ENCODE measurements around the gene CCBE1. TPM values are rescaled to one million over a fixed set of nuclear protein-coding genes. Genes with fewer than 3 reads are reported as not detected.

CCBE1 gene
- total and polyA plus RNA-seq, 4 donors: 3.4 to 59.0 (median 21.9) TPM

DNA sequence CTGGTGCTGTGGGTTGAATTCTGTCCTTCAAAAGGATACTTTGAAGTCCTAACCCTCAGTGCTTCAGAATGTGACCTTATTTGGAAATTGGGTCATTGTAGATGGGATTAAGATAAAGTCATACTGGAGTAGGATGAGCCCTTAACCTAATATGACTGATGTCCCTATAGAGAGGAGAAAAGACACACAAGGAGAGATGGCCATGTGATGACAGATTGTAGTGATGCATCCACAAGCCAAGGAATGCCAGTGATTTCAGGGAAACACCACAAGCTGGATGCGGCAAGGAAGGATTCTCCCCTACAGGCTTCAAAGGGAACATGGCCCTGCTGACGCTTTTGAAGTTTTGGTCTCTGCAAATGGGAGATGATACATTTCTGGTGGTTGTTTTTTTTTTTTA, 24.7 kb upstream of the CCBE1 start:
- Histone ChIP-seq H3K27ac (ENCODE audit: low read depth in 1 of 2, low read length in 1 of 2) (no peak overlapping the region), H3K9me3 (ENCODE audit: control insufficient read depth in 4 of 4, insufficient read depth in 3 of 4, low read length in 3 of 4) (peaks cover 0 to 3% (median 0%) of the 10 kb centered on the region in 4 donors), H3K4me1 (ENCODE audit: control insufficient read depth in 5 of 5, insufficient read depth in 5 of 5, low read length in 5 of 5) (peaks cover 0 to 17% (median 4%) of the 10 kb centered on the region in 5 donors), H3K36me3 (ENCODE audit: control insufficient read depth in 4 of 4, insufficient read depth in 4 of 4, low read length in 4 of 4) (no peaks in the 10 kb centered on the region), H3K27me3 (ENCODE audit: control insufficient read depth in 3 of 3, insufficient read depth in 3 of 3, low read length in 2 of 3) (no peaks in the 10 kb centered on the region), H3K4me3 (no peak overlapping the region), H3K9ac (ENCODE audit: insufficient read depth in 1 of 2, low read length in 2 of 2) (no peak overlapping the region)
- 96 to 98% methylated on average over 2 of the region's 2 CpGs for WGBS, 2 donors
- no peak for DNase-seq
- no peak for ATAC-seq (ENCODE audit: insufficient read depth, low FRiP score)
- TF ChIP-seq, protein P1, sequence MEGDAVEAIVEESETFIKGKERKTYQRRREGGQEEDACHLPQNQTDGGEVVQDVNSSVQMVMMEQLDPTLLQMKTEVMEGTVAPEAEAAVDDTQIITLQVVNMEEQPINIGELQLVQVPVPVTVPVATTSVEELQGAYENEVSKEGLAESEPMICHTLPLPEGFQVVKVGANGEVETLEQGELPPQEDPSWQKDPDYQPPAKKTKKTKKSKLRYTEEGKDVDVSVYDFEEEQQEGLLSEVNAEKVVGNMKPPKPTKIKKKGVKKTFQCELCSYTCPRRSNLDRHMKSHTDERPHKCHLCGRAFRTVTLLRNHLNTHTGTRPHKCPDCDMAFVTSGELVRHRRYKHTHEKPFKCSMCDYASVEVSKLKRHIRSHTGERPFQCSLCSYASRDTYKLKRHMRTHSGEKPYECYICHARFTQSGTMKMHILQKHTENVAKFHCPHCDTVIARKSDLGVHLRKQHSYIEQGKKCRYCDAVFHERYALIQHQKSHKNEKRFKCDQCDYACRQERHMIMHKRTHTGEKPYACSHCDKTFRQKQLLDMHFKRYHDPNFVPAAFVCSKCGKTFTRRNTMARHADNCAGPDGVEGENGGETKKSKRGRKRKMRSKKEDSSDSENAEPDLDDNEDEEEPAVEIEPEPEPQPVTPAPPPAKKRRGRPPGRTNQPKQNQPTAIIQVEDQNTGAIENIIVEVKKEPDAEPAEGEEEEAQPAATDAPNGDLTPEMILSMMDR (IDR thresholded peaks at IDR 0.05; ENCODE audit: control extremely low read depth, extremely low read depth): no peak

DNA sequence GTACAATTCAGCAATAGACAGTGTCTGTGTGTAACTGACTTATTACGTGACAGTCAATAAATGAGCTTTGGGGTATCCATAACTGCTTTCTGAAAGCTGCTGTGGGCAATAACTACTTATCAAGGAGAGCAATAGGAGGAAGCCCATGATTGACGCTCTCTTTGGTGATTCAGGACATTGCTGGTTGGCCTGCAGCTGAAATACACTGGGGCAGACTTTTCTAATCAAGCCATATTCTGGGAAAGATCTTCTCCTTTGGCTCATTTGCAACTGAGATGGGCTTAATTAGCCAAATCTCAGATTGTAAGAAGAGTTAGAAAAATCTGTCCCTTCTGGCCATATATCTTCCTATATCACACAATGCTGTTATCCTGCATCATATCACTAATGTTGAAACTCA, 24.0 kb upstream of the CCBE1 start:
- 88 to 89% methylated on average over 2 of the region's 2 CpGs for WGBS, 2 donors
- Histone ChIP-seq H3K4me3 (no peak overlapping the region), H3K9ac (ENCODE audit: insufficient read depth in 1 of 2, low read length in 2 of 2) (no peak overlapping the region), H3K9me3 (ENCODE audit: control insufficient read depth in 4 of 4, insufficient read depth in 3 of 4, low read length in 3 of 4) (peaks cover 0 to 3% (median 0%) of the 10 kb centered on the region in 4 donors), H3K36me3 (ENCODE audit: control insufficient read depth in 4 of 4, insufficient read depth in 4 of 4, low read length in 4 of 4) (no peaks in the 10 kb centered on the region), H3K27ac (ENCODE audit: low read depth in 1 of 2, low read length in 1 of 2) (no peak overlapping the region), H3K4me1 (ENCODE audit: control insufficient read depth in 5 of 5, insufficient read depth in 5 of 5, low read length in 5 of 5) (peaks cover 0 to 17% (median 4%) of the 10 kb centered on the region in 5 donors), H3K27me3 (ENCODE audit: control insufficient read depth in 3 of 3, insufficient read depth in 3 of 3, low read length in 2 of 3) (no peaks in the 10 kb centered on the region)
- TF ChIP-seq, protein P1 (IDR thresholded peaks at IDR 0.05; ENCODE audit: control extremely low read depth, extremely low read depth): no peak
- DNase-seq (no peak), ATAC-seq (ENCODE audit: insufficient read depth, low FRiP score) (no peak)

DNA sequence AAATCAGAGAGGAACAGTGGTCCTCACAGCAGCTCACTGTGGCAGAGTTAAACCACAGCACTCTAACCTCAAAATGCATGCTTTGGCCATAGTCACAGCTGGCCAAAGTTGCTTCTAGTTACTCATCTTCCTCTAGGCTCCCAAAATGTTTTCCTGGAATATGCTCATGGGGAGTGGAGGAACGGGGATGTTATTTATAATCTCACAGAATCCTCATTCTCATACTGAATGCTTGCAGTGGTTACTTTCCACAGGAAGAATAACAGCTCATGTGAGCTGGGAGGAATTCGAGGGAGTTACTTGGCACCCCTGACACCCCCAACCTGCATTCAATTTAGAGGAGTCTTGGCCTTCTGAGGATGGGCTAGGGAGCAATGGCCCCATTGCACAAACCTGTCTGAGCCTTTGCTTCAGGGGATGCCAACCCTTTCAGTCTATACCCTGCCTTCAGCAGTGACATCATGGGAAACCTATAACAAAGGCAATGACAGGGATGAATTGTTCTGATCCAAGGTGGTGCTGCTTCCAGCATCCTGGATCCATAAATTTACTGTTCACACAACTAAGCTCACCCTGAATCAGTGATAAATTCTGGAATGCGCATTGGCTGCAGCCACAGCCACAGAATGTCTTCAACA, 22.4 kb upstream of the CCBE1 start:
- ATAC-seq (ENCODE audit: insufficient read depth, low FRiP score) (no peak), DNase-seq (peak in 1 of 3 donors; percentile 10)
- H3K9ac ChIP-seq (ENCODE audit: insufficient read depth in 1 of 2, low read length in 2 of 2): no peak overlapping the region
- 68% methylated on average over 3 of the region's 3 CpGs for WGBS, 2 donors
- H3K27me3 ChIP-seq (ENCODE audit: control insufficient read depth in 3 of 3, insufficient read depth in 3 of 3, low read length in 2 of 3): no peaks in the 10 kb centered on the region
- H3K36me3 ChIP-seq (ENCODE audit: control insufficient read depth in 4 of 4, insufficient read depth in 4 of 4, low read length in 4 of 4): no peaks in the 10 kb centered on the region
- TF ChIP-seq, protein P1 (IDR thresholded peaks at IDR 0.05; ENCODE audit: control extremely low read depth, extremely low read depth): no peak
- peaks cover 0 to 3% (median 0%) of the 10 kb centered on the region in 4 donors for H3K9me3 ChIP-seq (ENCODE audit: control insufficient read depth in 4 of 4, insufficient read depth in 3 of 4, low read length in 3 of 4)
- no peak overlapping the region for H3K27ac ChIP-seq (ENCODE audit: low read depth in 1 of 2, low read length in 1 of 2)
- no peak overlapping the region for H3K4me3 ChIP-seq
- H3K4me1 ChIP-seq (ENCODE audit: control insufficient read depth in 5 of 5, insufficient read depth in 5 of 5, low read length in 5 of 5): peaks cover 0 to 19% (median 4%) of the 10 kb centered on the region in 5 donors
